GM08714 (cell line): ENCODE results near the gene CD6.

Experiments used
- H3K4me3 ChIP-seq: fragments of 200-500 bp; sonication (Bioruptor generic); 2 replicates; pipeline ENCODE4 v1.5.1; 2014; ENCODE audit warnings: mild to moderate bottlenecking, low read length, inconsistent platforms
- ZNF274 ChIP-seq: IDR thresholded peaks from 2 replicates; pipeline ENCODE4 v1.6.1; 2012; ENCODE audit warnings: mild to moderate bottlenecking, low read depth, low read length

The CD6 gene

GRCh38 chr11:61024938-61025820, 53.7 kb downstream of the CD6 start:
- TF ChIP-seq ZNF274: no peak
- H3K4me3 ChIP-seq: no peak overlapping the region

DNA sequence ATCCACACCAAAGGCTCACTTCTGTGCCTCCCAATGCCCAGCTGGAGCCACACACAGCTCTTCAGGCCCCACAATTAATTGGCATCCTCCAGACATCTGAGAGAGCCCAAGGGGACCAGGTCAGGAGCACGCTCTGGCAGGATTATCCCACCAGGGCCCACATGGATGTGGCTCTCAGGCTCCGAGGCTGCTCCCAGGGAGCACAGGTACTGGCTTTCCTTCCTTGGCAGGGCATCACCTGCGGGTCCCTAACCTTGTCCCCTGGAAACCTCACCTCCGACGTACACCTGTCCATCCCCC, 54.3 kb downstream of the CD6 start:
- no peak overlapping the region for H3K4me3 ChIP-seq

DNA sequence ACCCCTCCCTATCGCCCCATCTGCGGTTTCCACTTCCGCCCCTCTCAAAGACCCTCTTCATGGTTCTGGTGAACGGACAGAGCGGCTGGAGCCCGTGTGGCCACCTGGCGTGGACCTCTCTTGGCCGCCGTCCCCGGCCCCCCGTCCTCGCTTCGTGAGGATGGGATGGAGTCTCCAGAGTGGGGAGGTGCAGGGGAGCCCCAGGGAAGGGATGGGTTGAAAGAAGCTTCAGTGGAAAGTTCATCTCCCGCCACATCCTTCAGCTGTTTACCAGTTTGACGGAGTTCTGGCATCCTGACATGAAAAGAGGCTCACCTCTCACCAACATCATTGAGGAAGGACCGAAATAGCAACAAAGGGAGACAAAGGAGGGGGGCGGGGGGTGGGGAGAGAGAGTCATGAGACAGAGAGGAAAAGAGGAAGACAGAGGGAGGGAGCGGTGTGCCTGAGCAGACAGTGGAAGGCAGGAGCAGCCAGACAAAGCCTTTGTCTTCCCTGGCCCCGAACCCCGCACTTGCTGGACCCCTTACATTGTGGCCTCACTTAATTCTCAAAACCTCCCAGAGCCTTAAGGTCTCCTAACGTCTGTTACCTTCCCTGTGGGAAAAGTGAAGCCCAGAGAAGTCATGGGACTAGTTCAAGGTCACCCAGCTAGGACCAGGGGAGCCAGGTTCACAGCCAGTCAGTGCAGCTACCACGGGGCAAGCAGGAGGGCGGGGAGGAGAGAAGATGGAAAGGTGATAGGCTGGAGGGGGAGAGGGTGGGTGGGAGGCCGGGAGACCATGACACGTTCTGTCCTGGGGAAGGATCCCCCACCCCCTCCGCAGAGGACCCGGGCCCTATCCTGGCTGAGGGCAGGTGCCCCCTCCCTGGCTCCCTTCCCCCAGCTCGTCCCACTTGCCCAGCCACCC, 54.9 kb downstream of the CD6 start:
- no peak overlapping the region for H3K4me3 ChIP-seq
- TF ChIP-seq ZNF274: no peak

More for the DNA sequence above, 54.3 kb downstream of the CD6 start:
- TF ChIP-seq ZNF274: no peak

- no peak overlapping the region for H3K4me3 ChIP-seq
- no peak for TF ChIP-seq ZNF274
Measured at GRCh38 chr11:61027141-61027840, 55.8 kb downstream of the CD6 start.

- no peak overlapping the region for H3K4me3 ChIP-seq
- TF ChIP-seq ZNF274: no peak
Measured at GRCh38 chr11:61028135-61028729, 56.8 kb downstream of the CD6 start.

GRCh38 chr11:61032824-61033223, 61.3 kb downstream of the CD6 start:
- TF ChIP-seq ZNF274: no peak
- H3K4me3 ChIP-seq: no peak overlapping the region

- no peak for TF ChIP-seq ZNF274
Measured at GRCh38 chr11:61033417-61033816, 61.9 kb downstream of the CD6 start.

GRCh38 chr11:61034111-61034510, 62.6 kb downstream of the CD6 start:
- no peak for TF ChIP-seq ZNF274

More at GRCh38 chr11:61033417-61033816, 61.9 kb downstream of the CD6 start:
- no peak overlapping the region for H3K4me3 ChIP-seq

GRCh38 chr11:61034704-61035525, 63.4 kb downstream of the CD6 start:
- no peak overlapping the region for H3K4me3 ChIP-seq
- TF ChIP-seq ZNF274: no peak

More at GRCh38 chr11:61034111-61034510, 62.6 kb downstream of the CD6 start:
- no peak overlapping the region for H3K4me3 ChIP-seq

DNA sequence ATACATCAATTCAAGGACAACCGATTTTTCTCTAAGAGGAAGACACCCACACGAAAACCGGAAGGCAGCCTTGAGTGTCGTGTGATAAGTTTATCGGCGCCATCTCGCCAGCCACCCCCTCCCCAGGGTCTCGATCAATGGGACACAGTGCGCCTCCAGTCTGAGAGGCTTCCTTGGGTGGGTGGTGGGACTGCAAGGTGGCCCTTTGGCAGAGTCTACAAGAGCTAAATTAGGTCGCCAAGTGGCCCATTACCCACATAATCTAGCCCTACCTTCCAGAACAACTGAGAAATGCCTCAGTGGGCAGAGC, 64.0 kb downstream of the CD6 start:
- no peak for TF ChIP-seq ZNF274
- no peak overlapping the region for H3K4me3 ChIP-seq

DNA sequence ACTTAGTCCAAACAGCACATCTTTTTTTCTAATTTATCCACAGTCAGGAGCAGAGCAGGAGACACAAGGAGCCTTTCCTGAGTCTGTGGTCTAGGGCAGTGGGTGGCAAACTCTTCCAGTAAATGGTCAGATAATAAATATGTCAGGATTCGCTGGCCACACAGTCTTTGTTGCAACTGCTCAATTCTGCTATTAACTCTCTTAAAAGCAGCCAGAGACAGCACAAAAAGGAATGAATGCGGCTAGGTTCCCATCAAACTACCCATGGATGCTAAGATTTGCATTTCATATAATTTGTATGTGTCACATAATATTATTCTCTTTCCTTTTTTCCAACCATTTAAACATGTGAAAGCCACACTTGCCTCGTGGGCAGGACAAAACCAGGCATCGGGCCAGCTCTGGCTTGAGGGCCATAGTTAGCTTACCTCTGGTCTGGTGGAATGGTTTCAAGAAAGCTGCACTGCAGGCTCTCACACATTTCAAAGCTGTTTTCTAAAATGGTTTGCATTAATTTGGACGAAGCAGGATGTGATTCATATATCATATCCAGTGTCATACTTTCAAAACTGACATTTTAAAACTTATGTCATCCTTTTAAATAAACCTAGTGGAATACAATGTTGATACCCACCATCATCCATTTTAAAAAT, 66.1 kb downstream of the CD6 start:
- no peak overlapping the region for H3K4me3 ChIP-seq

DNA sequence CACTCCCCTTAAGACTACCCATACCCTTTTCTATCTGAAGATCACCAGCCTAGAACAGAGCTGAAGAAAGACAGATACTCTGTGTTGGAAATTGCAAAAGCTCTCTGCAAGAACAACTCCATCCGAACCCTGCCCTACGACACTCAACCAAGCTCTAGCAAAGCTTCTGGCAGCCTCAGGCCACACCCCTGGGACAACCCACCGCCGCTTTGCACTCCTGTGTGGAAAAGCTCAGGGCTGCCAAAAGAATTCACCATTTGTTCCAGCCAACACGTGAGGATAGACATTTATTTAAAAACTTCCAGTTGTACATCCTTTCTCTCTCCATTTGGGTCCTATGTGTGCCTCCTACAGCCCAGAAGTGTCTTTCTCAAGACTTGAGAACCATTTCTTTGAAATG, 68.4 kb downstream of the CD6 start:
- no peak for TF ChIP-seq ZNF274
- no peak overlapping the region for H3K4me3 ChIP-seq

More for the DNA sequence above, 66.1 kb downstream of the CD6 start:
- TF ChIP-seq ZNF274: no peak
